HL-60 (cell line): Measurements from ENCODE around the gene JAKMIP1.

ENCODE experiments used
- DNase-seq, 2 experiments: peaks; one replicate each; pipeline ENCODE4 v3.0.0-alpha.2; 2010 to 2020; ENCODE audit warnings: low read depth in 1 of 2, low spot score in 1 of 2
- H3K27ac ChIP-seq: fragments of 250-450 bp; sonication (Bioruptor Pico); replicated peaks from 2 replicates; pipeline ENCODE4 v1.5.1; 2020; ENCODE audit warnings: mild to moderate bottlenecking, moderate library complexity
- H3K27me3 ChIP-seq: fragments of 250-450 bp; sonication (Bioruptor Pico); 2 replicates; pipeline ENCODE4 v1.5.1; 2021; ENCODE audit warnings: mild to moderate bottlenecking, moderate library complexity; ENCODE audit not compliant: insufficient read depth, poor library complexity, severe bottlenecking
- H3K4me3 ChIP-seq: replicated peaks from 2 replicates; pipeline ENCODE4 v1.5.1; 2011; ENCODE audit warnings: mild to moderate bottlenecking, control low read depth, low read length; ENCODE audit not compliant: insufficient read depth
- GABPA ChIP-seq: IDR thresholded peaks from 2 replicates; pipeline ENCODE4 v1.6.1; 2012; ENCODE audit warnings: low read depth
- POLR2AphosphoS5 ChIP-seq: IDR thresholded peaks from 2 replicates; pipeline ENCODE4 v1.6.1; 2012; ENCODE audit warnings: low read depth
- REST ChIP-seq: IDR thresholded peaks from 2 replicates; pipeline ENCODE4 v1.6.1; 2012; ENCODE audit warnings: low read depth; ENCODE audit not compliant: insufficient replicate concordance
- SPI1 ChIP-seq: IDR thresholded peaks from 2 replicates; pipeline ENCODE4 v1.6.1; 2012; ENCODE audit warnings: low read depth, mild to moderate bottlenecking, borderline replicate concordance
- TF ChIP-seq, protein P1 (sequence below): IDR thresholded peaks from one replicate; pipeline ENCODE4 v1.5.1; 2011; ENCODE audit warnings: low read length, control low read depth, inconsistent platforms; ENCODE audit not compliant: insufficient read depth

JAKMIP1 gene

GRCh38 chr4:6002926-6003325 lies 197.4 kb downstream of the JAKMIP1 start:
- H3K27me3 ChIP-seq: no peaks in the 10 kb centered on the region
- DNase-seq: no peak
- no peak overlapping the region for H3K4me3 ChIP-seq
- no peak overlapping the region for H3K27ac ChIP-seq
- TF ChIP-seq, protein P1, sequence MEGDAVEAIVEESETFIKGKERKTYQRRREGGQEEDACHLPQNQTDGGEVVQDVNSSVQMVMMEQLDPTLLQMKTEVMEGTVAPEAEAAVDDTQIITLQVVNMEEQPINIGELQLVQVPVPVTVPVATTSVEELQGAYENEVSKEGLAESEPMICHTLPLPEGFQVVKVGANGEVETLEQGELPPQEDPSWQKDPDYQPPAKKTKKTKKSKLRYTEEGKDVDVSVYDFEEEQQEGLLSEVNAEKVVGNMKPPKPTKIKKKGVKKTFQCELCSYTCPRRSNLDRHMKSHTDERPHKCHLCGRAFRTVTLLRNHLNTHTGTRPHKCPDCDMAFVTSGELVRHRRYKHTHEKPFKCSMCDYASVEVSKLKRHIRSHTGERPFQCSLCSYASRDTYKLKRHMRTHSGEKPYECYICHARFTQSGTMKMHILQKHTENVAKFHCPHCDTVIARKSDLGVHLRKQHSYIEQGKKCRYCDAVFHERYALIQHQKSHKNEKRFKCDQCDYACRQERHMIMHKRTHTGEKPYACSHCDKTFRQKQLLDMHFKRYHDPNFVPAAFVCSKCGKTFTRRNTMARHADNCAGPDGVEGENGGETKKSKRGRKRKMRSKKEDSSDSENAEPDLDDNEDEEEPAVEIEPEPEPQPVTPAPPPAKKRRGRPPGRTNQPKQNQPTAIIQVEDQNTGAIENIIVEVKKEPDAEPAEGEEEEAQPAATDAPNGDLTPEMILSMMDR: no peak
- no peak for TF ChIP-seq SPI1
- no peak for TF ChIP-seq REST
- no peak for TF ChIP-seq GABPA
- no peak for TF ChIP-seq POLR2AphosphoS5

DNA sequence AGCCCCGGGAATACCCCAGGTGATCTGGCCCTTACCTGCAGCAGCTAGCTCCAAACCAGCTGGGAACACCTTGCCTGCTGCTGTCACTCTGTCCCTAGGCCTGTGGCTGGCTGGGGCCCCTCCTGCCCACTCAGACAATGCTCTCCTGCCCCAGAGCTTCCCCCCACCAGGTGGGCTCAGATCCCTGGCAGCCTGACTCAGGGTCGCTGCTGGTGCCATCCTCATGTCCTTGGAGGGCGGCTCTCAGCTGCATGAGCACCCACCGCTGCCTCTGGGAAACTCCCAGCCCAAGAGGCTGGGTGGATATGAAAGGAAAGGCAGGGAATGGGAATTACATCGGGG lies 197.9 kb downstream of the JAKMIP1 start:
- Histone ChIP-seq H3K27ac (no peak overlapping the region), H3K4me3 (no peak overlapping the region), H3K27me3 (no peaks in the 10 kb centered on the region)
- DNase-seq: no peak
- TF ChIP-seq GABPA: no peak
- no peak for TF ChIP-seq POLR2AphosphoS5
- TF ChIP-seq SPI1: no peak
- TF ChIP-seq REST: no peak
- TF ChIP-seq, protein P1: no peak

DNA sequence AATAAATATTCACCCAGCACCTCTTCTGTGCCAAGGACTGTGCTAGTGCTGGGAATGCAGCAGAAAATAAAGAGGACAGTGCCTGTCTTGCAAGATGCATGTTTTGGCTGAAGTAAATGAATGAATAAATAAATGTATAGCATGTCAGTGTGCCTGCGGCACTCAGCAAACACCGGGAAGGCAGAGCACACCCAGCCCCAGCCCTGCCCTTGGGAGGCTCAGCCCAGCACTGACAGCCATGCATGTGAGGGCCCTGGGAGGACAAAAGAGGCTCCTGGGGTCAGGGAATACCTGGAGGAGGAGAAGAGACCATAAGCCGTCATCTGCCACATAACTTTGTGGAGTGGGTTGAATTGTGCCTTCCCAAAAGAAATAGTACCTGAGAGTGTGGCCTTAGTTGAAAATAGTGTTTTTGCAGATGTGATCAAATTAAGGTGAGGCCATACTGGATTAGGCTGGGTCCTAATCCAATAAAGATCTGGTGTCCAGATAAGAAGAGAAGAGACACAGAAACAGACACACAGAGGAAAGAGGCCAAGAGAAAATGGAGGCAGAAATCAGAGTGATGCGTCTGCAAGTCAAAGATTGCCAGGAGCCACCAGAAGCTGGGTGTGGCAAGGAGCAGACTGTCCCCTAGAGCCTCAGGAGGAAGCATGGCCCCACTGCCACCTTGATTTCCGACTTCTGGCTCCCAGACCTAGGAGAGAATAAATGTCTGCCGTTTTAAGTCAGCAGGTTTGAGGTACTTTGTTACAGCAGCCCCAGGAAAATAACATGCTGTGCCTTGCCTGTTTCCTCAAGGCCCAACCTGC lies 198.5 kb downstream of the JAKMIP1 start:
- no peak overlapping the region for H3K27ac ChIP-seq
- no peak overlapping the region for H3K4me3 ChIP-seq
- H3K27me3 ChIP-seq: no peaks in the 10 kb centered on the region
- DNase-seq: no peak
- TF ChIP-seq REST (no peak), POLR2AphosphoS5 (no peak), GABPA (no peak), SPI1 (no peak)
- TF ChIP-seq, protein P1: no peak
